SK-N-SH treated with all-trans-retinoic acid at 6 μM for 48 hours (cell line): ENCODE data around the gene STOML1.
"Not testable (repeated sequence)": the region's sequence is repeated elsewhere in the genome, so short reads cannot be mapped to it uniquely, and the experiment has no call there.

Experiments used
- ATAC-seq: fragments of 200-7000 bp; cut with Tn5 transposase; 3 replicates; pipeline ENCODE4 v1.9.1; 2020; ENCODE audit warnings: mild to moderate bottlenecking, moderate library complexity
- ARNTL ChIP-seq: fragments of 450-650 bp; formaldehyde crosslinking; IDR thresholded peaks from 2 replicates; pipeline ENCODE4 v1.5.0; 2020; ENCODE audit warnings: low read depth, mild to moderate bottlenecking, moderate library complexity, borderline replicate concordance
- BACH2 ChIP-seq: fragments of 250-450 bp; sonication (Bioruptor Pico); IDR thresholded peaks from 2 replicates; pipeline ENCODE4 v1.9.0; 2021; ENCODE audit warnings: mild to moderate bottlenecking, borderline replicate concordance
- CSDC2 ChIP-seq: fragments of 250-450 bp; sonication (Bioruptor Pico); IDR thresholded peaks from 2 replicates; pipeline ENCODE4 v1.5.0; 2020; ENCODE audit warnings: mild to moderate bottlenecking, moderate library complexity
- ESRRG ChIP-seq: fragments of 250-450 bp; sonication (Bioruptor Pico); IDR thresholded peaks from 2 replicates; pipeline ENCODE4 v1.6.1; 2021; ENCODE audit warnings: mild to moderate bottlenecking
- GLIS3 ChIP-seq: fragments of 250-450 bp; sonication (Bioruptor Pico); IDR thresholded peaks from 2 replicates; pipeline ENCODE4 v1.5.0; 2020; ENCODE audit warnings: mild to moderate bottlenecking, moderate library complexity
- ISL1 ChIP-seq: fragments of 250-450 bp; sonication (Bioruptor Pico); IDR thresholded peaks from 2 replicates; pipeline ENCODE4 v2.1.2; 2022; ENCODE audit warnings: mild to moderate bottlenecking, moderate library complexity
- PPARA ChIP-seq: fragments of 250-450 bp; sonication (Bioruptor Pico); IDR thresholded peaks from 2 replicates; pipeline ENCODE4 v1.5.0; 2020; ENCODE audit warnings: mild to moderate bottlenecking, borderline replicate concordance
- RARB ChIP-seq: fragments of 250-450 bp; sonication (Bioruptor Pico); IDR thresholded peaks from 2 replicates; pipeline ENCODE4 v1.8.0; 2021; ENCODE audit warnings: mild to moderate bottlenecking, moderate library complexity
- SNAI2 ChIP-seq: fragments of 250-450 bp; sonication (Bioruptor Pico); IDR thresholded peaks from 2 replicates; pipeline ENCODE4 v1.5.0; 2020; ENCODE audit warnings: mild to moderate bottlenecking, moderate library complexity
- TCF4 ChIP-seq: fragments of 250-450 bp; sonication (Bioruptor Pico); IDR thresholded peaks from 2 replicates; pipeline ENCODE4 v1.8.0; 2021; ENCODE audit warnings: mild to moderate bottlenecking, moderate library complexity, borderline replicate concordance
- TOX ChIP-seq: fragments of 250-450 bp; sonication (Bioruptor Pico); IDR thresholded peaks from 2 replicates; pipeline ENCODE4 v1.8.0; 2021; ENCODE audit warnings: mild to moderate bottlenecking, moderate library complexity, borderline replicate concordance
- ZC3H10 ChIP-seq: fragments of 250-450 bp; sonication (Bioruptor Pico); IDR thresholded peaks from 2 replicates; pipeline ENCODE4 v1.5.1; 2021; ENCODE audit warnings: mild to moderate bottlenecking, moderate library complexity
- ZFP3 ChIP-seq: fragments of 250-450 bp; sonication (Bioruptor Pico); IDR thresholded peaks from 2 replicates; pipeline ENCODE4 v1.5.0; 2020; ENCODE audit warnings: mild to moderate bottlenecking, moderate library complexity
- ZFP30 ChIP-seq: fragments of 450-650 bp; formaldehyde crosslinking; IDR thresholded peaks from 2 replicates; pipeline ENCODE4 v1.5.0; 2022; ENCODE audit warnings: mild to moderate bottlenecking, moderate library complexity
- ZNF565 ChIP-seq: fragments of 450-650 bp; formaldehyde crosslinking; conservative IDR thresholded peaks from 2 replicates; pipeline ENCODE4 v1.5.0; 2020; ENCODE audit warnings: low read depth, mild to moderate bottlenecking, moderate library complexity
- ZNF70 ChIP-seq: fragments of 450-650 bp; formaldehyde crosslinking; IDR thresholded peaks from 2 replicates; pipeline ENCODE4 v1.5.0; 2020; ENCODE audit warnings: mild to moderate bottlenecking, moderate library complexity
- ZNF8 ChIP-seq: fragments of 450-650 bp; formaldehyde crosslinking; IDR thresholded peaks from 2 replicates; pipeline ENCODE4 v1.5.0; 2020; ENCODE audit warnings: mild to moderate bottlenecking, moderate library complexity
- TF ChIP-seq, protein P1 (sequence below): fragments of 250-450 bp; sonication (Bioruptor Pico); IDR thresholded peaks from 2 replicates; pipeline ENCODE4 v1.5.1; 2021; ENCODE audit warnings: mild to moderate bottlenecking, moderate library complexity
- TF ChIP-seq, protein P2 (sequence below): fragments of 250-450 bp; sonication (Bioruptor Pico); IDR thresholded peaks from 2 replicates; pipeline ENCODE4 v1.5.1; 2020; ENCODE audit warnings: low read depth, mild to moderate bottlenecking, moderate library complexity
- TF ChIP-seq, protein P3 (sequence below): fragments of 250-450 bp; sonication (Bioruptor Pico); IDR thresholded peaks from 2 replicates; pipeline ENCODE4 v1.8.0; 2021; ENCODE audit warnings: low read depth, mild to moderate bottlenecking, moderate library complexity, borderline replicate concordance
- TF ChIP-seq, protein P4 (sequence below): fragments of 250-450 bp; sonication (Bioruptor Pico); IDR thresholded peaks from 2 replicates; pipeline ENCODE4 v1.8.0; 2020; ENCODE audit warnings: mild to moderate bottlenecking, moderate library complexity, borderline replicate concordance
- TF ChIP-seq, protein P5 (sequence below): fragments of 250-450 bp; sonication (Bioruptor Pico); IDR thresholded peaks from 2 replicates; pipeline ENCODE4 v1.5.0; 2020; ENCODE audit warnings: mild to moderate bottlenecking, moderate library complexity

Gene STOML1

DNA sequence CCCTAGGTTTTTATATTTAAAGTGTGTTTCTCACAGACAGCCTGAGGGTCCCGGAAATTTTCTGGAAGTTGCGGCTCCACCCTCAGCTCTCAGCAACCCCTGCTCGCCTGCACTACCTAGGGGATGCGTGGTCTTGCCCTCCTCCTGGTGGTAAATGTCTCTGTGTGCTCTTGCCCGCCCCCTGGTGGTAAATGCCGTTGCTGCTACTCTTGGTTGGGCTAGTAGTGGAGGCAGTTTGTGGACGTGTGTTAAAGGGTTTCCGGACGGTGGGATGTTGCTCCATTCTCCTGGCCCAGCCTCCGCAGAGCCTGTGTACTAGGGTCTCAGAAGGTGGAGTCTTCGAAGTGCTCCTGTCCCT is 27.4 kb downstream of the STOML1 start:
- peak; percentile 89 for ATAC-seq
- TF ChIP-seq ZFP30 (CRISPR knock-in tag) (no peak), SNAI2 (CRISPR knock-in tag) (no peak), GLIS3 (CRISPR knock-in tag) (no peak), ZFP3 (no peak), BACH2 (CRISPR knock-in tag) (no peak), ZNF565 (no peak), ZNF70 (CRISPR knock-in tag) (no peak), ARNTL (CRISPR knock-in tag) (no peak), ZC3H10 (CRISPR knock-in tag) (no peak), TOX (CRISPR knock-in tag) (no peak), TCF4 (CRISPR knock-in tag) (no peak), RARB (CRISPR knock-in tag) (no peak)
- TF ChIP-seq, protein P1, sequence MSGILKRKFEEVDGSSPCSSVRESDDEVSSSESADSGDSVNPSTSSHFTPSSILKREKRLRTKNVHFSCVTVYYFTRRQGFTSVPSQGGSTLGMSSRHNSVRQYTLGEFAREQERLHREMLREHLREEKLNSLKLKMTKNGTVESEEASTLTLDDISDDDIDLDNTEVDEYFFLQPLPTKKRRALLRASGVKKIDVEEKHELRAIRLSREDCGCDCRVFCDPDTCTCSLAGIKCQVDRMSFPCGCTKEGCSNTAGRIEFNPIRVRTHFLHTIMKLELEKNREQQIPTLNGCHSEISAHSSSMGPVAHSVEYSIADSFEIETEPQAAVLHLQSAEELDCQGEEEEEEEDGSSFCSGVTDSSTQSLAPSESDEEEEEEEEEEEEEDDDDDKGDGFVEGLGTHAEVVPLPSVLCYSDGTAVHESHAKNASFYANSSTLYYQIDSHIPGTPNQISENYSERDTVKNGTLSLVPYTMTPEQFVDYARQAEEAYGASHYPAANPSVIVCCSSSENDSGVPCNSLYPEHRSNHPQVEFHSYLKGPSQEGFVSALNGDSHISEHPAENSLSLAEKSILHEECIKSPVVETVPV (CRISPR knock-in tag), result no peak
- TF ChIP-seq, protein P2, sequence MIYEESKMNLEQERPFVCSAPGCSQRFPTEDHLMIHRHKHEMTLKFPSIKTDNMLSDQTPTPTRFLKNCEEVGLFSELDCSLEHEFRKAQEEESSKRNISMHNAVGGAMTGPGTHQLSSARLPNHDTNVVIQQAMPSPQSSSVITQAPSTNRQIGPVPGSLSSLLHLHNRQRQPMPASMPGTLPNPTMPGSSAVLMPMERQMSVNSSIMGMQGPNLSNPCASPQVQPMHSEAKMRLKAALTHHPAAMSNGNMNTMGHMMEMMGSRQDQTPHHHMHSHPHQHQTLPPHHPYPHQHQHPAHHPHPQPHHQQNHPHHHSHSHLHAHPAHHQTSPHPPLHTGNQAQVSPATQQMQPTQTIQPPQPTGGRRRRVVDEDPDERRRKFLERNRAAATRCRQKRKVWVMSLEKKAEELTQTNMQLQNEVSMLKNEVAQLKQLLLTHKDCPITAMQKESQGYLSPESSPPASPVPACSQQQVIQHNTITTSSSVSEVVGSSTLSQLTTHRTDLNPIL (CRISPR knock-in tag), result no peak
- TF ChIP-seq, protein P3, sequence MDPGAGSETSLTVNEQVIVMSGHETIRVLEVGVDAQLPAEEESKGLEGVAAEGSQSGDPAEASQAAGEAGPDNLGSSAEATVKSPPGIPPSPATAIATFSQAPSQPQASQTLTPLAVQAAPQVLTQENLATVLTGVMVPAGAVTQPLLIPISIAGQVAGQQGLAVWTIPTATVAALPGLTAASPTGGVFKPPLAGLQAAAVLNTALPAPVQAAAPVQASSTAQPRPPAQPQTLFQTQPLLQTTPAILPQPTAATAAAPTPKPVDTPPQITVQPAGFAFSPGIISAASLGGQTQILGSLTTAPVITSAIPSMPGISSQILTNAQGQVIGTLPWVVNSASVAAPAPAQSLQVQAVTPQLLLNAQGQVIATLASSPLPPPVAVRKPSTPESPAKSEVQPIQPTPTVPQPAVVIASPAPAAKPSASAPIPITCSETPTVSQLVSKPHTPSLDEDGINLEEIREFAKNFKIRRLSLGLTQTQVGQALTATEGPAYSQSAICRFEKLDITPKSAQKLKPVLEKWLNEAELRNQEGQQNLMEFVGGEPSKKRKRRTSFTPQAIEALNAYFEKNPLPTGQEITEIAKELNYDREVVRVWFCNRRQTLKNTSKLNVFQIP, result no peak

DNA sequence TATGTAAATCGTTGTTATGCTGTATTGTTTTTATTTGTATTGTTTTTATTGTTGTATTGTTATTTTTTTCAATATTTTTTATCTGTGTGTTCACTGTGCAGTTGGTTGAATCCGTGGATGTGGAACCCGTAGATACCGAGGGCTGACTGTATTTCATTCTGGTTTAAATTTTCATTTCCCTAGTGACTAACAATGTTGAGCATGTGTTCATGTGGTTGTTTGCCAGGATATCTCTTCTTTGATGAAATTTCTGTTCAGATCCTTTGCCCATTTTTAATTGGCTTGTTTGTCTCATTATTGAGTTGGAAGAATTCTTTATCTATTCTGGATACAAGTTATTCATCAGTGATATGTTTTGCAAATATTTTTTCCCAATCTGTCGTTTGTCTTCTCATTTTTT is 29.7 kb downstream of the STOML1 start:
- TF ChIP-seq, protein P4, sequence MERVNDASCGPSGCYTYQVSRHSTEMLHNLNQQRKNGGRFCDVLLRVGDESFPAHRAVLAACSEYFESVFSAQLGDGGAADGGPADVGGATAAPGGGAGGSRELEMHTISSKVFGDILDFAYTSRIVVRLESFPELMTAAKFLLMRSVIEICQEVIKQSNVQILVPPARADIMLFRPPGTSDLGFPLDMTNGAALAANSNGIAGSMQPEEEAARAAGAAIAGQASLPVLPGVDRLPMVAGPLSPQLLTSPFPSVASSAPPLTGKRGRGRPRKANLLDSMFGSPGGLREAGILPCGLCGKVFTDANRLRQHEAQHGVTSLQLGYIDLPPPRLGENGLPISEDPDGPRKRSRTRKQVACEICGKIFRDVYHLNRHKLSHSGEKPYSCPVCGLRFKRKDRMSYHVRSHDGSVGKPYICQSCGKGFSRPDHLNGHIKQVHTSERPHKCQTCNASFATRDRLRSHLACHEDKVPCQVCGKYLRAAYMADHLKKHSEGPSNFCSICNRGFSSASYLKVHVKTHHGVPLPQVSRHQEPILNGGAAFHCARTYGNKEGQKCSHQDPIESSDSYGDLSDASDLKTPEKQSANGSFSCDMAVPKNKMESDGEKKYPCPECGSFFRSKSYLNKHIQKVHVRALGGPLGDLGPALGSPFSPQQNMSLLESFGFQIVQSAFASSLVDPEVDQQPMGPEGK (CRISPR knock-in tag), result no peak
- TF ChIP-seq, protein P5, sequence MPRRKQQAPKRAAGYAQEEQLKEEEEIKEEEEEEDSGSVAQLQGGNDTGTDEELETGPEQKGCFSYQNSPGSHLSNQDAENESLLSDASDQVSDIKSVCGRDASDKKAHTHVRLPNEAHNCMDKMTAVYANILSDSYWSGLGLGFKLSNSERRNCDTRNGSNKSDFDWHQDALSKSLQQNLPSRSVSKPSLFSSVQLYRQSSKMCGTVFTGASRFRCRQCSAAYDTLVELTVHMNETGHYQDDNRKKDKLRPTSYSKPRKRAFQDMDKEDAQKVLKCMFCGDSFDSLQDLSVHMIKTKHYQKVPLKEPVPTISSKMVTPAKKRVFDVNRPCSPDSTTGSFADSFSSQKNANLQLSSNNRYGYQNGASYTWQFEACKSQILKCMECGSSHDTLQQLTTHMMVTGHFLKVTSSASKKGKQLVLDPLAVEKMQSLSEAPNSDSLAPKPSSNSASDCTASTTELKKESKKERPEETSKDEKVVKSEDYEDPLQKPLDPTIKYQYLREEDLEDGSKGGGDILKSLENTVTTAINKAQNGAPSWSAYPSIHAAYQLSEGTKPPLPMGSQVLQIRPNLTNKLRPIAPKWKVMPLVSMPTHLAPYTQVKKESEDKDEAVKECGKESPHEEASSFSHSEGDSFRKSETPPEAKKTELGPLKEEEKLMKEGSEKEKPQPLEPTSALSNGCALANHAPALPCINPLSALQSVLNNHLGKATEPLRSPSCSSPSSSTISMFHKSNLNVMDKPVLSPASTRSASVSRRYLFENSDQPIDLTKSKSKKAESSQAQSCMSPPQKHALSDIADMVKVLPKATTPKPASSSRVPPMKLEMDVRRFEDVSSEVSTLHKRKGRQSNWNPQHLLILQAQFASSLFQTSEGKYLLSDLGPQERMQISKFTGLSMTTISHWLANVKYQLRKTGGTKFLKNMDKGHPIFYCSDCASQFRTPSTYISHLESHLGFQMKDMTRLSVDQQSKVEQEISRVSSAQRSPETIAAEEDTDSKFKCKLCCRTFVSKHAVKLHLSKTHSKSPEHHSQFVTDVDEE (CRISPR knock-in tag), result no peak
- TF ChIP-seq, protein P3, result no peak
- TF ChIP-seq GLIS3 (CRISPR knock-in tag) (no peak), ARNTL (CRISPR knock-in tag) (no peak), ESRRG (CRISPR knock-in tag) (no peak), ZNF70 (CRISPR knock-in tag) (no peak), ISL1 (CRISPR knock-in tag) (no peak), BACH2 (CRISPR knock-in tag) (no peak), ZNF8 (CRISPR knock-in tag) (no peak), ZFP3 (no peak), SNAI2 (CRISPR knock-in tag) (no peak), CSDC2 (CRISPR knock-in tag) (no peak), RARB (CRISPR knock-in tag) (no peak), PPARA (CRISPR knock-in tag) (no peak)
- TF ChIP-seq, protein P1 (CRISPR knock-in tag), result no peak
- TF ChIP-seq, protein P2 (CRISPR knock-in tag), result no peak
- ATAC-seq, result no peak

DNA sequence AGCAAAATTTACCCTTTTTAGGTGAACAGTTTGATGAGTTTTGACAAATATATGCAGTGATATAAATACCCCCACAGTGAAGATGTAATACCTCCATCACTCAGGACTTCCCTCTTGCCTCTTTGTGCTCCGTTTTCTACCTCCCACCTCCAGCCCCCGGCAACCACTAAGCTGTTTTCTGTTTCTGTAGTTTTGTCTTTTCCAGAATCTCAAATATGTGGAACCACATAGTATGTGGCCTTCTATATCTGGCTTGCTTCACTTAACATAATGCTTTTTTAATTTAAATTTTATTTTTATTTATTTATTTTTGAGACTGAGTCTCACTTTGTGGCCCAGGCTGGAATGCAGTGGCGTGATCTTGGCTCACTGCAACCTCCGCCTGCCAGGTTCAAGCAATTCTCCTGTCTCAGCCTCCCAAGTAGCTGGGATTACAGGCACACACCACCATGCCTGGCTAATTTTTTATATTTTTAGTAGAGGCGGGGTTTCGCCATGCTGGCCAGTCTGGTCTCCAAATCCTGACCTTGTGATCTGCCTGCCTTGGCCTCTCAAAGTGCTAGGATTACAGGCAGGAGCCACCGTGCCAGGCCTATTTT is 31.5 kb downstream of the STOML1 start:
- not testable (repeated sequence) for ATAC-seq
